Lower leg skin (tissue), 3 donors: ENCODE measurements around the gene KRTAP17-1.

Experiments
- POLR2A ChIP-seq, 2 donors: fragments of 450-650 bp; IDR thresholded peaks; one replicate each; pipeline ENCODE4 v1.6.1; 2016 to 2017; ENCODE audit warnings: antibody characterized with exemption in 2 of 2, mild to moderate bottlenecking in 1 of 2, moderate library complexity in 1 of 2
- TF ChIP-seq, protein P1 (sequence below), 3 donors: fragments of 450-650 bp; IDR thresholded peaks; one replicate each; pipeline ENCODE4 v1.5.1; 2016; ENCODE audit warnings: antibody characterized with exemption in 3 of 3, mild to moderate bottlenecking in 3 of 3, moderate library complexity in 2 of 3

DNA sequence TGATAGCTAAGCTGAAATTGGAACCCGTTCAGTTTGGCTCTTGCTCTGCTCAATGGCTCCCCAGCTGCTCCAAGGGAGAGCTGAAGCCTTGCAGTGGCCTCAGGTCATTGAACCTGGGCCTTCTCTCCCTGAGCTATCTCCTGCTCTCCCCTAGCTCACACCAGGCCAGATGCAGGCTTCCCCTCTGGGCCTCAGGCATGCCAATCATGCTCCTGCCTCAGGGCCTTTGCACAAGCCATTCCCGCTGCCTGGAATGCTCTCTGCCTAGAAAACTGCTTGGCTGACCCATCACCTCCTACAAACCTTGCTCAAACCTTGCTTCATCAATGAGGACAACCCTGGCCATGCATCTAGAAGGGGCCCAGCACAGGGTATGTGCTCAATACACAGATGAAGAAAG lies 16.7 kb upstream of the KRTAP17-1 start:
- TF ChIP-seq, protein P1, sequence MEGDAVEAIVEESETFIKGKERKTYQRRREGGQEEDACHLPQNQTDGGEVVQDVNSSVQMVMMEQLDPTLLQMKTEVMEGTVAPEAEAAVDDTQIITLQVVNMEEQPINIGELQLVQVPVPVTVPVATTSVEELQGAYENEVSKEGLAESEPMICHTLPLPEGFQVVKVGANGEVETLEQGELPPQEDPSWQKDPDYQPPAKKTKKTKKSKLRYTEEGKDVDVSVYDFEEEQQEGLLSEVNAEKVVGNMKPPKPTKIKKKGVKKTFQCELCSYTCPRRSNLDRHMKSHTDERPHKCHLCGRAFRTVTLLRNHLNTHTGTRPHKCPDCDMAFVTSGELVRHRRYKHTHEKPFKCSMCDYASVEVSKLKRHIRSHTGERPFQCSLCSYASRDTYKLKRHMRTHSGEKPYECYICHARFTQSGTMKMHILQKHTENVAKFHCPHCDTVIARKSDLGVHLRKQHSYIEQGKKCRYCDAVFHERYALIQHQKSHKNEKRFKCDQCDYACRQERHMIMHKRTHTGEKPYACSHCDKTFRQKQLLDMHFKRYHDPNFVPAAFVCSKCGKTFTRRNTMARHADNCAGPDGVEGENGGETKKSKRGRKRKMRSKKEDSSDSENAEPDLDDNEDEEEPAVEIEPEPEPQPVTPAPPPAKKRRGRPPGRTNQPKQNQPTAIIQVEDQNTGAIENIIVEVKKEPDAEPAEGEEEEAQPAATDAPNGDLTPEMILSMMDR (IDR thresholded peaks at IDR 0.05) = no peak
- no peak for TF ChIP-seq POLR2A (IDR thresholded peaks at IDR 0.05)
